Osteocyte (in vitro differentiated cells): ENCODE results near the gene BIRC6. TPM values are rescaled to one million over a fixed set of nuclear protein-coding genes. Genes with fewer than 3 reads are reported as not detected.

Source experiments
- DNase-seq: peaks from one replicate; pipeline ENCODE4 v3.0.0; 2021; ENCODE audit warnings: mixed read lengths; ENCODE audit not compliant: unreplicated experiment; ENCODE audit errors: extremely low spot score
- H3K27ac Mint-ChIP-seq: one replicate; pipeline ENCODE4 v1.8.0; 2021; ENCODE audit warnings: mild to moderate bottlenecking, mixed read lengths; ENCODE audit not compliant: unreplicated experiment
- H3K27me3 Mint-ChIP-seq: one replicate; pipeline ENCODE4 v1.8.0; 2021; ENCODE audit warnings: mixed read lengths; ENCODE audit not compliant: unreplicated experiment
- H3K36me3 Mint-ChIP-seq: one replicate; pipeline ENCODE4 v1.8.0; 2021; ENCODE audit warnings: mixed read lengths; ENCODE audit not compliant: unreplicated experiment
- H3K4me1 Mint-ChIP-seq: one replicate; pipeline ENCODE4 v1.8.0; 2021; ENCODE audit warnings: mixed read lengths; ENCODE audit not compliant: unreplicated experiment
- H3K4me3 Mint-ChIP-seq: one replicate; pipeline ENCODE4 v1.8.0; 2021; ENCODE audit warnings: mild to moderate bottlenecking, moderate library complexity, mixed read lengths; ENCODE audit not compliant: unreplicated experiment
- H3K9me3 Mint-ChIP-seq: one replicate; pipeline ENCODE4 v1.8.0; 2021; ENCODE audit warnings: mixed read lengths; ENCODE audit not compliant: unreplicated experiment
- total RNA-seq: library from RNA; stranded (reverse); gene quantifications from 2 replicates; pipeline ENCODE4 v1.2.1, GENCODE V29; 2021
- TF ChIP-seq, protein P1 (sequence below): fragments of 200-600 bp; sonication (generic); IDR thresholded peaks from 2 replicates; pipeline ENCODE4 v1.5.0; 2021; ENCODE audit warnings: antibody characterized with exemption, mild to moderate bottlenecking, moderate library complexity

BIRC6 gene
- total RNA-seq, 1 donor from 2014 or later: 98.8 TPM

GRCh38 chr2:32562906-32563305 is 206.1 kb downstream of the BIRC6 start:
- Mint-ChIP-seq H3K27ac (no peak overlapping the region), H3K4me1 (no peaks in the 10 kb centered on the region), H3K4me3 (no peak overlapping the region), H3K36me3 (peaks cover 46% of the 10 kb centered on the region), H3K27me3 (no peaks in the 10 kb centered on the region), H3K9me3 (peaks cover 14% of the 10 kb centered on the region)
- TF ChIP-seq, protein P1, sequence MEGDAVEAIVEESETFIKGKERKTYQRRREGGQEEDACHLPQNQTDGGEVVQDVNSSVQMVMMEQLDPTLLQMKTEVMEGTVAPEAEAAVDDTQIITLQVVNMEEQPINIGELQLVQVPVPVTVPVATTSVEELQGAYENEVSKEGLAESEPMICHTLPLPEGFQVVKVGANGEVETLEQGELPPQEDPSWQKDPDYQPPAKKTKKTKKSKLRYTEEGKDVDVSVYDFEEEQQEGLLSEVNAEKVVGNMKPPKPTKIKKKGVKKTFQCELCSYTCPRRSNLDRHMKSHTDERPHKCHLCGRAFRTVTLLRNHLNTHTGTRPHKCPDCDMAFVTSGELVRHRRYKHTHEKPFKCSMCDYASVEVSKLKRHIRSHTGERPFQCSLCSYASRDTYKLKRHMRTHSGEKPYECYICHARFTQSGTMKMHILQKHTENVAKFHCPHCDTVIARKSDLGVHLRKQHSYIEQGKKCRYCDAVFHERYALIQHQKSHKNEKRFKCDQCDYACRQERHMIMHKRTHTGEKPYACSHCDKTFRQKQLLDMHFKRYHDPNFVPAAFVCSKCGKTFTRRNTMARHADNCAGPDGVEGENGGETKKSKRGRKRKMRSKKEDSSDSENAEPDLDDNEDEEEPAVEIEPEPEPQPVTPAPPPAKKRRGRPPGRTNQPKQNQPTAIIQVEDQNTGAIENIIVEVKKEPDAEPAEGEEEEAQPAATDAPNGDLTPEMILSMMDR: no peak
- DNase-seq: no peak

DNA sequence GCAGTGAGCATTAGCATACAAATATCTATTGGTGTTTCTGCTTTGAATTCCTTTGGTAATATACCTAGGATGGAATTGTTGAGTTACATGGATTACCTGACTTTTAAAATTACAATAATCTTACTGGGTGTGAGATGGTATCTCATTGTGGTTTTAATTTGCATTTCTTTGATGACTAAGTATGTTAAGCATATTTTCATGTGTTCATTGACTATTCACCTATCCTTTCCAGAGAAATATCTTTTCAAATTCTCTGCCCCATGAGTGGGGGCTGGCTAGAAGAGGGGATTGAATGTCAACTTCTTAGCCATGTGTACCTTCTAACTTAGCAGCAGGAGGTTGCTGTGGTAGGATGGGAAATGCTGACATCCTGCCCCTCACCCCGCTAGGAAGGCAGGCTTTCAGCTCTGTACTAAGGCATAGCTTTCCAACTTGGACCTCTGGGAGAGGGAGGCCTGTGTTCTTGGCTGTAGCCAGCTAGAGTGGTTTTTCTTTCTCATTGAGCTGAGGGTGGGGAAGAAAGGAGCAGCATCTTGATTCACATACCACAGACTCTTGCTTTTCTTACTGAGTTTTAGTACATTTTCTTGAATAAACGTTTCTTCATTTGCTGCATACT is 207.7 kb downstream of the BIRC6 start:
- Mint-ChIP-seq H3K4me3 (no peak overlapping the region), H3K27ac (no peak overlapping the region), H3K27me3 (no peaks in the 10 kb centered on the region), H3K9me3 (peaks cover 14% of the 10 kb centered on the region), H3K4me1 (no peaks in the 10 kb centered on the region), H3K36me3 (peaks cover 39% of the 10 kb centered on the region)
- no peak for DNase-seq
- TF ChIP-seq, protein P1: no peak

DNA sequence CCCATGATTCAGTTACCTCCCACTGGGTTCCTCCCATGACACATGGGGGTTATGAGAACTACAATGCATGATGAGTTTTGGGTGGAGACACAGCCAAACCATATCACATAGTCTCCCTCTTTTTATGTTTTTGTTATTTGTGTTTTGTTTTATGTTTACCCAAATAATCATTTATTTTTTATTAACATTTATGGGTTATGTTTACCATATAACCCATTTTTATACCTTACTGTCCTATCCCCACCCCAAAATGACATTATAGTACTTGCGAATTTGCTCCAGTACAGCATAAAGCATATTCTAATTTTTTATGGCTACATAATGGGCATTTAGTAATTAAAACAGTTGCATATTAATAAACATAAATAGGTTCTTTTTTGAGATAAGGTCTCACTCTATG is 209.1 kb downstream of the BIRC6 start:
- H3K27ac Mint-ChIP-seq: no peak overlapping the region
- H3K36me3 Mint-ChIP-seq: peaks cover 33% of the 10 kb centered on the region
- H3K27me3 Mint-ChIP-seq: no peaks in the 10 kb centered on the region
- H3K4me1 Mint-ChIP-seq: no peaks in the 10 kb centered on the region
- DNase-seq: no peak
- H3K4me3 Mint-ChIP-seq: no peak overlapping the region
- H3K9me3 Mint-ChIP-seq: peaks cover 14% of the 10 kb centered on the region
- TF ChIP-seq, protein P1: no peak

DNA sequence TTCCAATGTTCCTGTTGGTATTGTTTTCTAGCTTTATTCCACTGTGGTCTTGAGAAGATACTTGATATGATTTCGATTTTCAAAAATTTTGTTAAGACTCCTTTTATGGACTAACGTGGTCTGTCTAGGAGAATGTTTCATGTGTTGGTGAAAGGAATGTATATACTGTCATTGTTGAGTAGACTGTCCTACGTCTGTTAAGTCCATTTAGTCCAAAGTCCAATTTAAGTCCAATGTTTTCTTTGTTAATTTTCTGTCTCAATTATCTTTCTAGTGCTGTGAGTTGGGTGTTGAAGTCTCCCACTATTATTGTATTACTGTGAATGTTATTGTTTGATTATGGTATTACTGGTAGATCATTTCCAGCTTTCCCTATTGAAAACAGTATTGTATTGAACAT is 215.2 kb downstream of the BIRC6 start:
- Mint-ChIP-seq H3K9me3 (no peaks in the 10 kb centered on the region), H3K27me3 (no peaks in the 10 kb centered on the region), H3K27ac (no peak overlapping the region)

GRCh38 chr2:32572737-32573136 is 215.9 kb downstream of the BIRC6 start:
- TF ChIP-seq, protein P1: no peak
- no peak for DNase-seq
- peaks cover 19% of the 10 kb centered on the region for H3K36me3 Mint-ChIP-seq
- H3K9me3 Mint-ChIP-seq: no peaks in the 10 kb centered on the region
- no peaks in the 10 kb centered on the region for H3K27me3 Mint-ChIP-seq
- H3K4me3 Mint-ChIP-seq: no peak overlapping the region
- peaks cover 3% of the 10 kb centered on the region for H3K4me1 Mint-ChIP-seq
- H3K27ac Mint-ChIP-seq: no peak overlapping the region

More for the DNA sequence above, 215.2 kb downstream of the BIRC6 start:
- H3K4me1 Mint-ChIP-seq: peaks cover 3% of the 10 kb centered on the region
- no peak for DNase-seq
- TF ChIP-seq, protein P1: no peak
- H3K36me3 Mint-ChIP-seq: peaks cover 24% of the 10 kb centered on the region
- H3K4me3 Mint-ChIP-seq: no peak overlapping the region
